Measurements from ENCODE around the gene MED16.
A peak's percentile ranks its signal among the peaks of the same experiment; 100 is the strongest.

The MED16 gene

DNA sequence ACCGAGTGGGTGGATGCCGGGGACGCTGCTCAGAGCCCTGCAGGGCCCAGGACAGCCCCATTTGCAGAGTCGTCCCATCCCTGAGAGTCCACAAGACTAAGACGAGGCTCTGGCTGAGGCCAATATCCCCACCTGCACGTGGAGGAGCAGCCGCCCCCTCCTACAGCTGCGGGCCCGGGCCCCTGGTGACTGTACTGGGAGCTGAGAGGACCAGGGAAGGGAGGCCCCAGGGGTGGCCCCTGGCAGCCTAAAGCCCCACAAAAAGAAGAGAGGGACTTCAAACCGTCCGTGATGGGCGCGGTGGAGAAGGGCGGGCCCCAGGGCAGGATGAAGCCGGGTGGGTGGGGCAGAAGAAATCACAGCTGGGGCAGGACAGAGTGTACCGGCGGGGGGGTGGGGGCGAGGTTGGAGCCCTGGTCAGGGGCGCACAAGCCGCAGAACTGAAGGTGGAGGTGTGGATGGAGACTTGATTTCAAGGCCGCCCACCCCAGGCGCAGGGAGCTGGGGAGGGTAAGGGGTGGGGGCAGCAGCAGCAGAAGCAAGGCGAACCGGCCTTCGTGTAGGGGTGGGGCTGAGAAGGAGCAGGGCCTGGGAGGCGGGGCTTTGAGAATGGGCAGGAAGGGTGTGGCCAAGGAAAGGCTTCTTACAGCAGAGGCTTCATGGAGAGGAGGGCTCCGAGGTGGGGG, 20.6 kb downstream of the MED16 start:
- DNase-seq (ENCODE audit: low spot score), result peak; percentile 76

DNA sequence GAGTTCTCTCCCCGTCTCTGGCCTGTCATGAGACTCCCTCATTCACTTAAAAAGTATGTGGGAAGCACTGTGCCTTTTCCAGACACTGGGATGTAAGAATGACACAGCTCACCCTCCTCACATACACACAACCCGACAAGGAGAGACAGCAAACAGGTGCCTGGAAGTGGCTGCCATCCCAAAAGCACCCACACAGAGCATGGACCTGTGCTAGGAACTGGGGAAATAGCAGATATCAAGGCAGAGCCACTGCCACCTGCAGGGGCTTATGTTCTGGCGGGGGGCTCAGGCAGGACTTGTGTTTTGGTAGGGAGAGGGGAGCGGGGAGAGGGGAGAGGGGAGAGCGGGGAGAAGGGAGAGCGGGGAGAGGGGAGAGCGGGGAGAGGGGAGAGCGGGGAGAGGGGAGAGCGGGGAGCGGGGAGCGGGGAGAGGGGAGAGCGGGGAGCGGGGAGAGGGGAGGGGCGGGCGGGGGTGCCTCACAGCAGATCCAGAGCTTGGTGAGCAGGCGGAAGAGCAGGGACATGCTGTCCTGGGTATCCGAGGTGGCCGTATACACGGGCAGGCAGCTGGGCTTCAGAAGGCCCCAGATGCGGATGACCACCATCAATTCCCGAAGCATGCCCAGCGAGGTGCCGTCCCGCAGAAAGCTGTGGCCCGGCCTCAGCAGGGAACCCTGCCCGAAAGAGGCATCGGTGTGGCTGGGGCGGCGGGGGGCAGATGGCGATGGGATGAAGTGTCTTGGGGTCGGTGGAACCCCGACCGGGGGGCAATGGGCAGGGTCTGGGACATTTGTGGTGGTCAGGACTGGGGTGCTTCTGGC, 21.3 kb downstream of the MED16 start:
- no peak for DNase-seq (ENCODE audit: low spot score)

- no peak for DNase-seq (ENCODE audit: low spot score)
These were observed 22.0 kb downstream of the MED16 start for GRCh38 chr19:870963-871401.

DNA sequence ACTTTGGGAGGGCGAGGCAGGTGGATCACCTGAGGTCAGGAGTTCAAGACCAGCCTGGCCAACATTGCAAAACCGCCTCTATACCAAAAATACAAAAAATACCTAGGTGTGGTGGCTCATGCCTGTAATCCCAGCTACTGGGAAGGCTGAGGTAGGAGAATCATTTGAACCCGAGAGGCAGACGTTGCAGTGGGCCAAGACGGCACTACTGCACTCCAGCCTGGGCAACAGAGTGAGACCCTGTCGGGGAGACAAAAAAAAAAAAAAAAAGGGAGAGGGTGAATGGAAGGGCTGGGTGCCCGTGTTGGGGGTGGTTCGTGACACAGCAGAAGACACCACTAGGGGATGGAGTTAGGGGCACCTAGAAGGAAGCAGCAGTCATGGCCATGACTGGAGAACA, 22.7 kb downstream of the MED16 start:
- DNase-seq (ENCODE audit: low spot score), result no peak

- no peak for DNase-seq (ENCODE audit: low spot score)
These were observed 23.5 kb downstream of the MED16 start for GRCh38 chr19:869245-870177.

GRCh38 chr19:868458-869244, 24.3 kb downstream of the MED16 start:
- no peak for DNase-seq (ENCODE audit: low spot score)

GRCh38 chr19:867855-868457, 25.0 kb downstream of the MED16 start:
- no peak for DNase-seq (ENCODE audit: low spot score)

- DNase-seq (ENCODE audit: low spot score), result no peak
These were observed 25.6 kb downstream of the MED16 start for GRCh38 chr19:867301-867793.

GRCh38 chr19:866769-867300, 26.2 kb downstream of the MED16 start:
- no peak for DNase-seq (ENCODE audit: low spot score)

- no peak for DNase-seq (ENCODE audit: low spot score)
These were observed 29.7 kb downstream of the MED16 start for GRCh38 chr19:863315-863620.

DNA sequence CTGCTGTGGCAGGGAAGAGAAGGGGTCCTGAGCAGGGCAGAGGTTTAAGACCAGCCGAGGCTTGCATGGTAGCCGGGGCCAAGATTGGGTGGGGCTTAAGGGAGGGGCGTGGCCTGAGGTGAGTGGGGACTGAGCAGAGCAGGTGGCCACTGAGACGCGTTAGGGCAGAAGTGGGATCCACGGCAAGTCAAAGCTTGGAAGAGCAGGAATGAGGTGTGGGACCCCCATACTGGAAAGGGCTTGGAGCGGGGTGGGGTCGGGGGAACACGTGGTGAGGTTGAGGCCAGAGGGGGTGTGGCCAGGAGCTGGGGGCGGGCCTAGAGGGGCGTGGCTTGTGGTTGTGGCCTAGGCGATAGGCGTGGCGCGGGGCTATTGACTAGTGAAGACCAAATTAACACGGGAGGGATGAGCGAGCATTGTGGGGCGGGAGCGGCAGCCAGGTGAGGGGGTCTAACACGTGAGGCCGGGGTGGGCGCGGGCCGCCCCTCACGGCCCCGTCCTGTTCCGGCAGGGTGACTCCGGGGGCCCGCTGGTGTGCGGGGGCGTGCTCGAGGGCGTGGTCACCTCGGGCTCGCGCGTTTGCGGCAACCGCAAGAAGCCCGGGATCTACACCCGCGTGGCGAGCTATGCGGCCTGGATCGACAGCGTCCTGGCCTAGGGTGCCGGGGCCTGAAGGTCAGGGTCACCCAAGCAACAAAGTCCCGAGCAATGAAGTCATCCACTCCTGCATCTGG, 30.2 kb downstream of the MED16 start:
- peak; percentile 79 for DNase-seq (ENCODE audit: low spot score)

GRCh38 chr19:861756-862580, 31.0 kb downstream of the MED16 start:
- DNase-seq (ENCODE audit: low spot score), result peak; percentile 66

- DNase-seq (ENCODE audit: low spot score), result no peak
These were observed 31.7 kb downstream of the MED16 start for GRCh38 chr19:861141-861755.

GRCh38 chr19:858868-859843, 33.8 kb downstream of the MED16 start, which contains the start of gene CFD:
Gene CFD (plus strand): TSS chr19:859664. CDS start chr19:859690, 26 bp downstream.
- no peak for DNase-seq (ENCODE audit: low spot score)

DNA sequence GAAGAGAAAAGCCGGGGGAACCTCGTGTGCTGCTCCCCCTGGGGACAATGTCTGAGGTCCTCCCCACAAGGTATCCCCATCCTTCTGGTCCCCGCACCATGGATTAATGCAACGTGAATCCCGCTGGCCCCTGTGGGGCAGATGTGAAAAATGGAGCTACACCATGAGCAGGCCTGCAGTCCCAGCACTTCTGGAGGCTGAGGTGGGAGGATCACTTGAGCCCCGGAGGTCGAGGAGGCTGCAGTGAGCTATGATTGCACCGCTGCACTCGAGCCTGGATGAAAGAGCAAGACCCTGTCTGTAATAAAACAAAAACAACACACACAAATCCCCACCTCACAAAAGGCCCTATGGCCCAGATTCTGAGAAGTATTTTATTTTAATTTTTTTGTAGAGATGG, 34.7 kb downstream of the MED16 start:
- no peak for DNase-seq (ENCODE audit: low spot score)

DNA sequence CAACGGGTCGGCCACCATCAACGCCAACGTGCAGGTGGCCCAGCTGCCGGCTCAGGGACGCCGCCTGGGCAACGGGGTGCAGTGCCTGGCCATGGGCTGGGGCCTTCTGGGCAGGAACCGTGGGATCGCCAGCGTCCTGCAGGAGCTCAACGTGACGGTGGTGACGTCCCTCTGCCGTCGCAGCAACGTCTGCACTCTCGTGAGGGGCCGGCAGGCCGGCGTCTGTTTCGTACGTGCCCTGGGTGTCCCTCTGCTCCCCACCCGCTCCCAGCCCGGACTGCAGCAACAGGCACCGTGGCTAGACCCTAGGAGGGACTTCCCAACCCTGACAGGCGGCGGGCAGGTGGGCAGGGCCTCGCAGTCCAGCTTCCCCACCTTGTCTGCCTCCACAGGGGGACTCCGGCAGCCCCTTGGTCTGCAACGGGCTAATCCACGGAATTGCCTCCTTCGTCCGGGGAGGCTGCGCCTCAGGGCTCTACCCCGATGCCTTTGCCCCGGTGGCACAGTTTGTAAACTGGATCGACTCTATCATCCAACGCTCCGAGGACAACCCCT, 37.3 kb downstream of the MED16 start:
- no peak for DNase-seq (ENCODE audit: low spot score)

GRCh38 chr19:855142-855541, 37.8 kb downstream of the MED16 start:
- no peak for DNase-seq (ENCODE audit: low spot score)
